ENCODE data around the gene SZT2.

- no peak for TF ChIP-seq STAG1 (CRISPR knock-in tag; IDR thresholded peaks at IDR 0.05)
- TF ChIP-seq ZNF639 (CRISPR knock-in tag; conservative IDR thresholded peaks at IDR 0.05), result no peak
- TF ChIP-seq HMG20B (CRISPR knock-in tag; conservative IDR thresholded peaks at IDR 0.05), result no peak
- TF ChIP-seq MXD4 (CRISPR knock-in tag; IDR thresholded peaks at IDR 0.05), result no peak
- no peak for TF ChIP-seq CTCF (CRISPR knock-in tag; IDR thresholded peaks at IDR 0.05)
- no peak for TF ChIP-seq FOXA1 (IDR thresholded peaks at IDR 0.05)
- no peak for TF ChIP-seq FOXA1 (CRISPR knock-in tag; IDR thresholded peaks at IDR 0.05)
- TF ChIP-seq ZNF350 (CRISPR knock-in tag; IDR thresholded peaks at IDR 0.05; ENCODE audit: borderline replicate concordance, low read depth), result no peak
- no peak for TF ChIP-seq ZBTB10 (CRISPR knock-in tag; IDR thresholded peaks at IDR 0.05; ENCODE audit: borderline replicate concordance)
These were observed 60.0 kb downstream of the SZT2 start for GRCh38 chr1:43449708-43450069.
